GM19463 (cell line): Measurements from ENCODE around the gene CTIF.
A peak's percentile ranks its signal among the peaks of the same experiment; 100 is the strongest.

Source experiments
- ATAC-seq: cut with Tn5 transposase; IDR thresholded peaks from one replicate; pipeline ENCODE4 v1.9.1; 2021; ENCODE audit warnings: mild to moderate bottlenecking, moderate library complexity; ENCODE audit not compliant: unreplicated experiment

CTIF gene

DNA sequence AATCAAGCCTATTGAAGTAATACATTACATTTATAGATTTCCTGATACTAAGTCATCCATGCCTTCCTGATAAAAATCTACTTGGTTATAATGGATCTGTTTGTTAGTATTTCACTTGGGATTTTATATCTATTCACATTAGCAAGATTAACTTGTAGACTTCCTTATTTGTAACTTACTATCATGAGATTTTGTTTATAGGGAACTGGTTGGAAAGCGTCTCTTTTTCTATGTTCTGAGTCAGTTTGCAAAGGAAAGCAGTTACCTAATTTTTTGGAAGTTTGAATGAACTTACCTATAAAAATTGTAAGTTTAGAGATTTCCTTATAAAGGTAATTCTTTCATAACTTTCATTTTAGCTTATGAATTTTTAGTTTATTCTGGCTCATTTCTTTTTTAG, 270.5 kb downstream of the CTIF start:
- ATAC-seq, result no peak

GRCh38 chr18:48810805-48811204, 272.0 kb downstream of the CTIF start:
- ATAC-seq, result no peak

GRCh38 chr18:48811401-48811800, 272.6 kb downstream of the CTIF start:
- no peak for ATAC-seq

- peak; percentile 34 for ATAC-seq
These were observed 273.2 kb downstream of the CTIF start for GRCh38 chr18:48811977-48812451.

DNA sequence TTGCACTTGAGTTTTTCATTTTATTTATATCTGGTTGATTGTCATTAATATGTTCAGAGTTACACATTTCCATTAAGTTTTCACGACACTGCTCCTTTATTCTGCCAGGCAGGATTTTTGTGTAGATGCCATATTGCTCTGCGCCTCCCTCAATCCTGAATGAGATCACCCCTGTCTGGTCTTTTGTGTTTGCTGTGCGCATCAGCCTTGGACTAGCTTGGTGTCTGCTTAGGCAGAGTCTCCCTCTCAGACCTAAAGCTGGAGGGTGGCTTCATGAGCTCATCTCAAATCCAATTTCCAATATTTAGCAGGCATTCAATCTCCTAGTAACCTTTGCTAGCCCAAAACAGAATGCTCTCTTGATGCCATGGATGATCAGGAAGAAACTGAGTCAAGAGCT, 274.5 kb downstream of the CTIF start:
- no peak for ATAC-seq

GRCh38 chr18:48813833-48814489, 275.1 kb downstream of the CTIF start:
- no peak for ATAC-seq

- no peak for ATAC-seq
These were observed 275.8 kb downstream of the CTIF start for GRCh38 chr18:48814490-48815178.

DNA sequence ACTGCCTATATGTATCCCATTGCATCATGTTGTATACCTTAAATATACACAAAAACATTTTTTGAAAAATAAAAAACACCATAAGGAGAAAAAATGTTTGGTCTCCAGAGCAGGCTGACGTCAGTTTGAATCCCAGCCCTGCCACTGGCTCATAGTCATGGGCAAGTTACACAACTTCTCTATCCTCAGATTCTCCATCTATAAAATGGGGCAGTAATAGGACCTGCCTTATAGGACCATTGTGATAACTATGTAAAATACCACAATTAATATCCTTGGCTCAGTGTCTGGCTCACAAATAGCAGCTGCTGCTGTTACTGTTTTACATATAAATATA, 276.3 kb downstream of the CTIF start:
- ATAC-seq, result no peak

- no peak for ATAC-seq
These were observed 276.9 kb downstream of the CTIF start for GRCh38 chr18:48815581-48816324.

DNA sequence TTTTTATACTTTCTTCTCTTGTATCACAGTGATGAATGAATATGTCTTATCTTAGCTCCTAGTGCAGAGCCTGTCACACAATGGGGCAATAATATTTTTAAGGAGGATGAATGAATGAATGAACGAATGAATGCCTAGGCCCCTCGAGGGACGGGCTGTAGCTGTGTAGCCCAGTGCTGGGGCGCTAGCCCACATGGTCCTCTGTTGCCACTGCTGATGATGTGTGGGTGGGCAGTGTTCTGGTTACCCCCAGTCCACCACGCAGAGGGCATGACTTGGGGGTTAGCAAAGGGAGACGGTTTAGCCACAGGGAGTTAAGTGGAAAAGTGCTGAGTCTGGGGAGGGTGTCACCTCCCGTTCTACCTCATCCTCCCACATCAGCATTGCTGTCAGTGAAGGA, 277.7 kb downstream of the CTIF start:
- ATAC-seq, result no peak

GRCh38 chr18:48817021-48817461, 278.2 kb downstream of the CTIF start:
- no peak for ATAC-seq

- no peak for ATAC-seq
These were observed 279.8 kb downstream of the CTIF start for GRCh38 chr18:48818329-48819254.

DNA sequence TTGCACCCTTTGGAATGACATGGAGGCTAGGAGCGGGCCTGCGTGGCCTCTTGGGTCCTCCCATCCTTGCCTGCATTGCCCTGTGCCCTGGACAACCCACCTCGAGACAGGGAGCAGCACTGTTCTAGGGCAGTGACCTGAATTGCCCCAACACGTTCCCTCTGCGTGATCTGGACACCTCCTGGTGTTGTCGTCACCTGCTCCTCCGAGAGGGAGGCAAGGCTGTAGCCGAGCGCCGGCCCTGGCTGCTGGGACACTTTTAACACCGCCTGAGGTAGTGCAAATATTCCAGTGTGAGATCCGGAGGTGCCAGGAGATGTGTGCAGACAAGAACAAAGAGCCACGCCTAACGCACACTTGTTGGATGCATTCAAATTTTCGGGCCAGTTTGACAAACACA, 280.4 kb downstream of the CTIF start:
- no peak for ATAC-seq

DNA sequence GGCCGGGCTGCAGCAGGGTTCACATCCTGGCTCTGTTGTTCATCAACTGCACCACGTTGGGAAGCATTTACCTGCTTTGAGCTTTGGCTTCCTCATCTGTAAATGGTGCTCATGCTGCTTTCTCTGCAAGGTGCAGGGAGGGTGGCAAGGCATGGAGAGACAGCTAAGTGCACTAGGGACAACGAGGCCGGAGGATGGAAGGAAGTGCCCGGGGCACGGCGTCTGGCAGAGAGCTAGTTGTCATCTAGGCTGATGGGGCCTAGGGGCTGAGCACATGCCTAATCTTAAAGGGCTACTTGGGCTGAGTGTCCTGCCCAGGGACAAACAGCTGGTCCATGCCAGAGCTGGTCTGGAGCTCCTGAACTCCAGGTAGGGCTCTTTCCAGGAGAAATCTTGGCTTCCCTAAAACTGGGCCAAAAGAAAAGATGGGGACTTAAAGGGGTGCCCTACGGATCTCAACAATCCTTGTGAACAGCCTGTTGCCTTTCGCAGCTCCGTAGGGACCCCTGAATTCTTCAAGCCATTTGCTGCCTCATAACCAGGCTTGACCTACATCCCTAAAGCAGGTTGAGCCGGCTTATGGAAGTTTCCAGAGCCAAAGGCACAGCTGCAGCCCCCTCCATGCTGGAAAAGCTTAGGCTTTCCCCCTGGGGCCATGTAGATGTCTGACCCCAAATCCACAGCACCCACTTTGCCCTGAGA, 281.1 kb downstream of the CTIF start:
- ATAC-seq, result no peak

DNA sequence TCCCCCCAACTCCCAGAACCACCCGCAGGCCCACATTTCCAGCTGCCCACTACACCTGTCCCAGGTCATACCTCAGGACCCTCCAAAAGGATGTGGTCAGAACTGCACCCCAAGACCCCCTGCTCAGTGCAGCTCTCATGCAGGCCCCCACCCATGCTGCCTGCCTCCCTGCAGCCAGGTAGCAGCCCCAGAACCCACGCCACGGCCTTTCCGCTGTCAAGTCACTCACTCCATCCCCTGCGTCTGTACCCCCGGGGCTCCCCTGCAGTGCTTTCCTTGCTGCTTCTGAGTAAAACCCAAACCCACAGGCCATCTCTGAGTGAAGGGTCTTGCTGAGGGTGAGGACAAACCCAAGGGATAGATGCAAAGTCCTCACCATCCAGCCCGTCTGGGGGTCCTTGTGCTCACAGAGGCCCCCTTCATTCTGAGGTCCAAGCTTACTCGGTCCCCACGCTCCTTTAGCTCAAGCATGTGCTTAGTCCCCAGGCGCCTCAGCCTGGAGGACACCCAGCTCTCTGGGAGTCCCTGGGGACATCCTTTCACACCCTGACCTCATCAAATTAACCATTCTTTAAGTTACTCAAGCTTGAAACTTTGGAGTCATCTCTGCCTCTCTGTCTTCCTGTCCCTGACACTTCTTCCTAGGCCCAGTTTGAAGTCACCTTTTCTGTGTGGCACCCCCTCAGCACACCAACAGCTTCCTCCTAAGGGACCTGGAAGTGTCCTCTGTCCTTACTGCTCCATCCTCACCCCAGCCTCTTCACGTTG, 281.8 kb downstream of the CTIF start:
- peak; percentile 93 for ATAC-seq

DNA sequence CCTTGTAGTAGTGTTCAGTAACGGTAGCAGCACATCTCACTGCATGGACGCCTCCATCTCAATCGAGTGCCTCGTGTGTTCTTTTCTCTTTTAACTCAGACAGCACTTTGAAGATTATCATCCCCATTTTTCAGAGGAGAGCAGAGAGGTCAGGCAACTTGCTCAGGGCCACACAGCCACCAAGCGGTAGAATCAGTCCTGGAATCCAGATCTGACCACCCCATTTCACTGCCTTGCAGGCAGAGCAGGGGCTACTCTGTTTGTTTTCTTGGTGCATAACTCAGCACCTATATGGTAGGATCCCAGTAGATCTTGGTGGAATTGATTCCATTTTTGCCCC, 282.4 kb downstream of the CTIF start:
- no peak for ATAC-seq

- ATAC-seq, result no peak
These were observed 283.0 kb downstream of the CTIF start for GRCh38 chr18:48821845-48822244.

DNA sequence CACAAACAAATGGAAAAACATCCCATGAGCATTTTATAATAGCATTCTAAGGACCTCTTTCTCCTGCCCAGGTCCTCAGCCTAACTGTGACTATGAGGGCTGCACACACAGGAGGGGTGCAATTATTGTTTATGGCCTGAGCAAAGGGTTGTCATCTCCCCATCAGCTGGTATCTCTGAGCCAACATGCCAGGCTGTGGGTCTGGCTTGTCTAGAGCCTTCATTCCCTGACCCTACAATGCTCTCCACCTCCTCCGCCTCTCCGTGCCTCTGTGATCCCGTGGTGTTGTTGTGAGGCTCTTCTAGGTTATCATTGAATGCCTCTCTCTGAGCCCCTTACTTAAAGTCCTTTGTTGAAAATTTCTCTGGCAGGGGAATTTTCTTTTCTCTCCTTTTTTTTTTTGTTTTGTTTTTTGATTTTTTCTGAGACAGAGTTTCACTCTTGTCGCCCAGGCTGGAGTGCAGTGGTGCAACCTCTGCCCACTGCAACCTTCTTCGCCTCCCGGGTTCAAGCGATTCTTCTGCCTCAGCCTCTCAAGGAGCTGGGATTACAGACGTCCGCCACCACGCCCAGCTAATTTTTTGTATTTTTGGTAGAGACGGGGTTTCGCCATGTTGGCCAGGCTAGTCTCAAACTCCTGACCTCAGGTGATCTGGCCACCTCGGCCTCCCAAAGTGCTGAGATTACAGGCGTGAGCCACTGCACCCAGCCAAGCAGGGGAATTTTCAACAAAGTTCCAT, 285.6 kb downstream of the CTIF start:
- ATAC-seq, result no peak
